GM10248 (cell line): Measurements from ENCODE around the gene CBX1.

Experiments used
- CTCF ChIA-PET: fragments of 300-600 bp; sonication (Branson Sonifier 250); formaldehyde crosslinking; extraction: SDS; loops from one replicate; lab custom pipeline; 2021; ENCODE audit warnings: antibody characterized with exemption; lab: Yijun Ruan, JAX
- POLR2A ChIA-PET: fragments of 350-650 bp; sonication (Branson Sonifier 250); formaldehyde crosslinking; extraction: SDS; loops from one replicate; lab custom pipeline; 2020; ENCODE audit warnings: antibody characterized with exemption; lab: Yijun Ruan, JAX
- DNase-seq: peaks from one replicate; pipeline ENCODE4 v3.0.0; 2012; ENCODE audit errors: extremely low spot score
- CTCF ChIP-seq: IDR thresholded peaks from 2 replicates; pipeline ENCODE4 v1.5.1; 2012; ENCODE audit warnings: mild to moderate bottlenecking, low read depth; ENCODE audit errors: extremely low read depth, missing control alignments, control extremely low read depth

Gene CBX1

DNA sequence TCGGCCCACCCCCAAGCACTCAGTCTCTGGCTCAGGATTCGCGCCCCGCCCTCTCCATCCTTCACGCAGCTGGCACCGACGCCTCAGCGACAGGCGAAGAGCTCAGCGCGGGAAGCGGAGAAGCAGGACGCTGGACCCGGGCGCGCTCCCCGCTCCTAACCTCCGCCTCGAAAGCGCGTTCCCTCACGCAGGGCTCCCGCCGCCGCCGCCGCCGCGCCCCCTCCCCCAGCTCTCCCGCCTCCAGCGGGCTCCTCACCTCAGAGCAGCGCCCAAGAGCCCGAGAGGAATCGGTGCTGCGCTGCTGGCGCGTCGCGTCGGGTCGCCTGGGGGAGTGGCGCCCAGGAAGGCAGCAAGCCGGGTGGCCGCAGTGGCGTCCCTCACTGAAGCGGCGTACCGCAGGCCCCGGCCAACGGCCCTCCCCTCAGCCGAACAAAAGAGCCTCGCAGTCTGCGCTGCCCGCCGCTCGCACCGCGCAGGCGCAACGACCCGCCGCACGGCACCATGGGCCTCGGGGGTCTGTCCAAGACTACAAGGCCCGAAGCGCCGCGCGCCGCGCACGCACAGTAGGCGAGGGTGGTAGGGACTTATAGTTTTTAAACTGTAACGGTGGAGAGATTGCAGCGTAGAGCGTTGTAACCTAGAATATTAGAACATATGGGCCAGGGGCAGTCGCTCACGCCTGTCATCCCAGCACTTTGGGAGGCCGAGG is at the start of gene CBX1:
TSS of gene CBX1 (minus strand) at position 467 of the 709 bp plus-strand sequence. CDS start 24,474 bp downstream, outside the sequence.
- ChIA-PET POLR2A (interaction anchor here (1.7 kb wide), 1 partner anchor 10 kb away, joined by 4 read pairs; no protein-coding TSS in a partner anchor), CTCF (interaction anchor here (1.0 to 2.2 kb wide), 7 partner anchors 11 to 517 kb away, joined by 3 to 9 read pairs (median 4); no protein-coding TSS in a partner anchor)
- peak; percentile 93 for DNase-seq
- no peak for TF ChIP-seq CTCF

GRCh38 chr17:48150597-48151001 is 49.3 kb upstream of the CBX1 start:
- POLR2A ChIA-PET: no interaction called here
- CTCF ChIA-PET: no interaction called here
- no peak for TF ChIP-seq CTCF
- no peak for DNase-seq

GRCh38 chr17:48149787-48150463 is 48.6 kb upstream of the CBX1 start:
- CTCF ChIA-PET: interaction anchor here (1.1 to 2.1 kb wide), 3 partner anchors 10 to 443 kb away, joined by 3 to 7 read pairs (median 3); no protein-coding TSS in a partner anchor

DNA sequence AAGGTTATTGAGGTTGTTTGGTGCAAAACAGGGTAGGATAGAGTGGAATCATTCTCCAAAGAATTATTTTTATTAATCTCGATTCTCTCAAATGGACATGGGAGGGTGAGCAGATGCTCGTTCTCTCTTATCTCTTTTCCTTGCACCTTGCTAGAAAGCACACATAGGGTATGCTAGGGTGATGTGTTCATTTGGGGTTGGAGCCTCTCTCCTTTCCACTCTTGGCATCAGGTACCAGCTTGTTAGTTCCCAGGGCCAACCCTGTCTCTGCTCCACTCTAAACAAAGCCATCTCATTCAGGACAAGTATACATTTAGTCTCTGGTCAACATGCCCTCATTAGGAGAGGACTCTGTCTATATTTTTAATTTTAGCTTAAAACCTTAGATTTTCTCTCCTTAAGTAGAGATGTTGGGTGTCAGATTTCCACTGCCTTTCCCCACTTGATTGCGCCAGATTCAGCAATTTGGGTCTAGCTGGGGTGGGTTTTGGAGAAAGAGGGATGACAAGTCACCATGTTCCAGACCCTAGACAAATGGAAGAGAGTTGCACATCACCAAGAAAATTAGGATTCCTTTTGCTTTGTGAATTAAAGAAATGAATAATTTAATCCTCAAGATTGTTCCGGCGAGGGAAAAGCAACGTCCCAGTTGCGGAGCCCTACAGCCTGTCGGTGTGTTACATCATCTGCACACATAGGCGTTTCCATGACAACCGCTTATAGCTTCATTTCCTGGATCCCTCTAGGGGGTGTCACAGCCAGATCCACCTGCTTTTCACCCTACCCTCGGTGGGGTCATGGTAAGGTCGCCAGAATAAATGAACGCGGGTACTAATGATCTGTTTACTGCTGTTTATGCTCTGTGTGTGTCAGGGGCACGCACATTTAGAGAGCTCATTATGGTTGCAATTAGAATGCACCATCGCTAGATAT is 47.8 kb upstream of the CBX1 start:
- no peak for TF ChIP-seq CTCF
- CTCF ChIA-PET: interaction anchor here (1.1 to 2.1 kb wide), 4 partner anchors 11 to 444 kb away, joined by 3 to 7 read pairs (median 4); no protein-coding TSS in a partner anchor

More at GRCh38 chr17:48149787-48150463, 48.6 kb upstream of the CBX1 start:
- POLR2A ChIA-PET: no interaction called here
- no peak for TF ChIP-seq CTCF
- DNase-seq: no peak

DNA sequence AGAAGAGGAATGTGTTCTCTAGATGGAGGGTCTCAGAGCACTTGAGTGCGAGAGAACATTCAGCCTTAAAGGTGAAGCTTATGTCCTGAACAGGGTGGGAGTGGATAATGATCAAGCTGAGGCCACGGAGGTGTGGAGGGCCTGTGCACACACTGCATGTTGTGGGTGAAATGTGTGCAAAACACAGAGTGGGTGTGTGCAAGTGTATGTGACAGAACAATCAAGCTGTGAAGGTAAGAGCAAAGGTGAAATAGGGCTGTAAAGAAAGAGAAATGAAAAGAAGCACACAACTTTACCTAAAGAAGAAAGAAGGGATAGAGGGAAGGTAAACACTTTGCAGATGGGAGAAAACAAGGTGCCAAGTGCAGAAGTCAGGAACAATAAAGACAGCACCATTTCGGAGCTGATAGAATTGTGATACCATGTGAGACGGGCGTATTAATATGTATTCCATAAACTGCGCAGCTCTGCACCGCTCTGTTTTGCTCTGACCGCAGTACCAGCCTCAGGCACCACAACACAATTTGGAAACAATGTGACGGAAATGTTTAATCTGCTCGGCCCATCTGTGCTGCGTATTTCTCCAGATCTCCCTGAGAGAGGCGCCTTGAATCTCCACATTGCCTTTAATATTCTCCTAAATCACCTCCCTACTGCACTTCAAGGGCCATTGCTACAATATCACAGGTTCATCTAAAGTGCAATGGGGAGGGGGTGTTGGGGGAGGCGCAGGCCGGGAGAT is 46.9 kb upstream of the CBX1 start:
- CTCF ChIA-PET: interaction anchor here (1.0 to 2.1 kb wide), 9 partner anchors 10 to 68 kb away, joined by 3 to 7 read pairs (median 4); no protein-coding TSS in a partner anchor

More for the DNA sequence above, 47.8 kb upstream of the CBX1 start:
- POLR2A ChIA-PET: no interaction called here
- DNase-seq: no peak

More for the DNA sequence above, 46.9 kb upstream of the CBX1 start:
- no peak for TF ChIP-seq CTCF
- POLR2A ChIA-PET: no interaction called here
- DNase-seq: no peak
